Esophagus squamous epithelium (tissue), 5 donors: ENCODE data around the gene PDE2A. TPM values are rescaled to one million over a fixed set of nuclear protein-coding genes. Genes with fewer than 3 reads are reported as not detected.

Experiments
- DNase-seq: peaks from one replicate; lab custom pipeline; 2025; lab: John Stamatoyannopoulos, UW
- H3K27ac ChIP-seq, 4 donors: fragments of 200-600 bp; sonication (generic); one replicate each; pipeline ENCODE4 v1.5.1; 2016 to 2019; ENCODE audit warnings: mild to moderate bottlenecking in 1 of 4
- H3K27me3 ChIP-seq, 4 donors: fragments of 200-600 bp; sonication (generic); 1 replicate in 3 of 4; 2 replicates in 1 of 4; pipeline versions ENCODE4 v1.5.1 to v1.6.0; 2017 to 2021; ENCODE audit warnings: antibody characterized with exemption in 1 of 4
- H3K36me3 ChIP-seq, 3 donors: fragments of 200-600 bp; sonication (generic); one replicate each; pipeline ENCODE4 v1.5.1; 2016 to 2019
- H3K4me1 ChIP-seq, 3 donors: fragments of 200-600 bp; sonication (generic); one replicate each; pipeline ENCODE4 v1.5.1; 2017 to 2019
- H3K4me3 ChIP-seq, 4 donors: fragments of 200-600 bp; sonication (generic); 1 replicate in 3 of 4; 2 replicates in 1 of 4; pipeline ENCODE4 v1.5.1; 2016 to 2019; ENCODE audit warnings: mild to moderate bottlenecking in 2 of 4, moderate library complexity in 1 of 4
- H3K9me3 ChIP-seq, 3 donors: fragments of 200-600 bp; sonication (generic); one replicate each; pipeline ENCODE4 v1.5.1; 2016 to 2019
- POLR2A ChIP-seq, 4 donors: fragments of 450-650 bp; IDR thresholded peaks; one replicate each; pipeline ENCODE4 v1.6.1; 2017; ENCODE audit warnings: antibody characterized with exemption in 4 of 4, mild to moderate bottlenecking in 4 of 4, moderate library complexity in 3 of 4
- WGBS, 2 donors: methylation state at CpG; one replicate each; pipeline ENCODE4 v1.1.5; 2018; 5-methylcytosine and 5-hydroxymethylcytosine counted together
- intact Hi-C: fragments of 100-400 bp; cut with DNase I; formaldehyde crosslinking; loops from one replicate; pipeline ENCODE4 v1.15.0; 2022
- total RNA-seq, 4 donors: library from RNA; depleted of rRNA; stranded (reverse); fragments of >200 nt; gene quantifications; one replicate each; pipeline ENCODE4 v1.1.0, GENCODE V29; 2016
- TF ChIP-seq, protein P1 (sequence below), 6 experiments: fragments of 450-650 bp in 4 of 6; fragments of 200-600 bp in 2 of 6; sonication (generic) in 2 of 6; IDR thresholded peaks; one replicate each; pipeline ENCODE4 v1.5.1; 2016 to 2019; ENCODE audit warnings: antibody characterized with exemption in 6 of 6, mild to moderate bottlenecking in 4 of 6, moderate library complexity in 4 of 6
- donor health status: DM: yes; HTN: yes; CAD: no.

The PDE2A gene
- total RNA-seq, 4 donors from 2014 or later = 5.6 to 38.3 (median 12.9) TPM

DNA sequence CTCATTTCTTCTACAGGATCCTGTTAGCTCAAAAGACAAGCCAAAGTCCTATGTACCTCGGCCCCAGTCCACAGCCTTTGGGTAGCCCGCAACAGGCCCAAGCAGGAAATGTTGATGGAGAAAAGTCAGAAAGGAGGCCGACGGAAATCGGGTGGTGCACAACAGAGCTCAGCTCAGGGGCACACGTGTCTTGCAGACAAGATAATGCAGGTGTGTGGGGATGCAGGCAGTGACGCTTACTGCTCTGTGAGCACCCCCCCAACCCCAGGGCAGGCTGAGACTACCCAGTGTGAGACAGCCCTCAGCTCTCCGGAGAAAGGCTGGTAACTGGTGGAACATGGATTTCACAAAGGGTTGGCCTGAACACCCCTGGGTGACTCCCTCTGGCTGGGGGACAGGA lies 4.3 kb upstream of the PDE2A start:
- Histone ChIP-seq H3K36me3 (no peaks in the 10 kb centered on the region), H3K4me1 (peaks cover 0 to 19% (median 0%) of the 10 kb centered on the region in 3 donors), H3K4me3 (no peak overlapping the region), H3K27me3 (peaks cover 0 to 77% (median 14%) of the 10 kb centered on the region in 4 donors), H3K9me3 (no peaks in the 10 kb centered on the region), H3K27ac (no peak overlapping the region)
- intact Hi-C loops = no loop called here
- no peak for TF ChIP-seq POLR2A (IDR thresholded peaks at IDR 0.05)
- TF ChIP-seq, protein P1, sequence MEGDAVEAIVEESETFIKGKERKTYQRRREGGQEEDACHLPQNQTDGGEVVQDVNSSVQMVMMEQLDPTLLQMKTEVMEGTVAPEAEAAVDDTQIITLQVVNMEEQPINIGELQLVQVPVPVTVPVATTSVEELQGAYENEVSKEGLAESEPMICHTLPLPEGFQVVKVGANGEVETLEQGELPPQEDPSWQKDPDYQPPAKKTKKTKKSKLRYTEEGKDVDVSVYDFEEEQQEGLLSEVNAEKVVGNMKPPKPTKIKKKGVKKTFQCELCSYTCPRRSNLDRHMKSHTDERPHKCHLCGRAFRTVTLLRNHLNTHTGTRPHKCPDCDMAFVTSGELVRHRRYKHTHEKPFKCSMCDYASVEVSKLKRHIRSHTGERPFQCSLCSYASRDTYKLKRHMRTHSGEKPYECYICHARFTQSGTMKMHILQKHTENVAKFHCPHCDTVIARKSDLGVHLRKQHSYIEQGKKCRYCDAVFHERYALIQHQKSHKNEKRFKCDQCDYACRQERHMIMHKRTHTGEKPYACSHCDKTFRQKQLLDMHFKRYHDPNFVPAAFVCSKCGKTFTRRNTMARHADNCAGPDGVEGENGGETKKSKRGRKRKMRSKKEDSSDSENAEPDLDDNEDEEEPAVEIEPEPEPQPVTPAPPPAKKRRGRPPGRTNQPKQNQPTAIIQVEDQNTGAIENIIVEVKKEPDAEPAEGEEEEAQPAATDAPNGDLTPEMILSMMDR (IDR thresholded peaks at IDR 0.05) = no peak
- no peak for DNase-seq
- 58 to 70% methylated on average over 4 to 5 of the region's 8 CpGs for WGBS, 2 donors

DNA sequence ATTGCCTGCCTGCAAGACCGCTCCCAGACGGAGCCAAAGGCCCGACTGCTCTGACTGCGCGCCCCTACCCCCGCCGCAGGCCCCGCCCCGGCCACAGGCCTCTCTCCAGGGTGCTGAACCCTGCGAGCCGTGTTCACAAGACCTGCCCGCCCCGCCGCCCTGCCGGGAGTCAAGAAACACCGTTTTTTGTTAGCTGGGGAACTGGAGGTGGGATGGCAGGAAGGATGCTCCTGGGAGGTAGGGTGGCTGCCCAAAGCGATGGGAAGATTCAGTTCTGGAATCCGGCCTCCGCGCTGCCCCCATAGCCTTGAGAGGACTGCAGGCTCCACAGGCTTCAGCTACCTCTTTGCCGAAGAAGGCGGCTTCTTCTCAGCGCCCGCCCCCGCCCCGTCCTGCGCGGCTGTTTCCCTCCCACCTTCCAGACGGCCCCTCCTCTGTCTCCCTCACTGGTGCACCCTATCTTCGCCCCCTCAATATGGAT lies 2.7 kb upstream of the PDE2A start:
- intact Hi-C loops = no loop called here
- no peaks in the 10 kb centered on the region for H3K9me3 ChIP-seq
- H3K36me3 ChIP-seq = no peaks in the 10 kb centered on the region
- DNase-seq = no peak
- no peak overlapping the region for H3K4me3 ChIP-seq
- peaks cover 0 to 18% (median 0%) of the 10 kb centered on the region in 3 donors for H3K4me1 ChIP-seq
- WGBS, 2 donors = 1 to 2% methylated on average over 15 of the region's 30 CpGs
- H3K27ac ChIP-seq = no peak overlapping the region
- TF ChIP-seq POLR2A (IDR thresholded peaks at IDR 0.05) = no peak
- TF ChIP-seq, protein P1 (IDR thresholded peaks at IDR 0.05) = no peak
- H3K27me3 ChIP-seq = peaks cover 0 to 93% (median 17%) of the 10 kb centered on the region in 4 donors

DNA sequence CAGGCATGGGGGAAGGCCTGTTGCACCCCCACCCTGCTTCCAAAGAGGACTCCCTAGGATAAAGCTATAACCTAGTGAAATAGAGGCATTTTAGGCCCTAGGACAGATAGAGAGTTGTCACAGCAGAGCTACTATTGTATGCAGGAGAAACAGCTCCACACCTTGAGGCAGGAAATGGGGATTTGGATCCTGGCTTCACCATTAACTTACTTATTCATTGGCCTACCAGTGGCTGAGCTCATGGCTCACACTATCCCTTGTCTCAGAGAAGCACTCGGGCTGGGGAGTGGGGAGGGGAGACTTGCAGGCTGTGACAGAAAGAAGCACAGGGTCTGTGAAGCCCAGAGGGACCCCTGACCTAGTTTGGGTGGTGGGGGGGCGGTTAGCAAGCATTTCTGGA lies 999 bp upstream of the PDE2A start:
- WGBS, 2 donors = 32% methylated on average over 2 of the region's 2 CpGs; no CpG with 5 or more reads in 1 of the 2 donors
- no peak for DNase-seq
- Histone ChIP-seq H3K27me3 (peaks cover 0 to 99% (median 17%) of the 10 kb centered on the region in 4 donors), H3K4me3 (no peak overlapping the region), H3K4me1 (peaks cover 0 to 7% (median 0%) of the 10 kb centered on the region in 3 donors), H3K27ac (no peak overlapping the region), H3K9me3 (no peaks in the 10 kb centered on the region), H3K36me3 (no peaks in the 10 kb centered on the region)
- intact Hi-C loops = no loop called here
- no peak for TF ChIP-seq POLR2A (IDR thresholded peaks at IDR 0.05)
- TF ChIP-seq, protein P1 (IDR thresholded peaks at IDR 0.05) = no peak

DNA sequence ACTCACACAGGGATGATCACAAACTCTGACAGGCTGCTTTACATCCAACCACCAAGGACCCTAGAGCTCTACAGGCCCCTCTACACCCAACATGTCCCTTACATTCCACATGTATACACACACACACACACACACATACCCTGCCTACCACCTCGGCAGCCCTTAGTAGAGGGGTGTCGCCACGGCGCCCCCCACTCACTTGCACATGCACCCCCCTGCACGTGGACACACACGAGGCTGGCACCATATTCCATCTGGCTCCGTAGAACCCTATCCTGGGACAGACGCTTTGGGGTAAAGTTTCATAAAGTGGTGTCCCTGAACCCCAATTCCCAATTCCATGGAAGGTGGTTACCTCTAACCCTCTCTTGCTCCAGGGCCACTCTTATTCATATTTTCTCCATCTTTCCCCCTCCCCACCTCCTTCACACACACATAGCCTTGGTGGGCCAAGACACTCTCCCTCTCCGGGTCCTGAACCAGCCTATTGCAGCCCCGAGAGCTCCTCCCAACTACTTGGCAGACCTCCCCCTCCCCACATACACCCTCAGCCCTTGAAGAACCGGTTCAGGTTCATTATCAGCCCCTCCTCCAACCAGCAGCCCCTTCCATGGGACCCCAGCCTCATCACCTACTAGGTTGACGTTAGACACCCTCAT lies 809 bp downstream of the PDE2A start:
- DNase-seq = no peak
- Histone ChIP-seq H3K9me3 (no peaks in the 10 kb centered on the region), H3K27ac (no peak overlapping the region), H3K4me3 (no peak overlapping the region), H3K4me1 (peaks cover 0 to 10% (median 0%) of the 10 kb centered on the region in 3 donors), H3K36me3 (no peaks in the 10 kb centered on the region), H3K27me3 (peaks cover 0 to 90% (median 15%) of the 10 kb centered on the region in 4 donors)
- TF ChIP-seq POLR2A (IDR thresholded peaks at IDR 0.05) = no peak
- intact Hi-C loops = no loop called here
- WGBS, 2 donors = 25% methylated on average over 4 to 10 of the region's 12 CpGs

DNA sequence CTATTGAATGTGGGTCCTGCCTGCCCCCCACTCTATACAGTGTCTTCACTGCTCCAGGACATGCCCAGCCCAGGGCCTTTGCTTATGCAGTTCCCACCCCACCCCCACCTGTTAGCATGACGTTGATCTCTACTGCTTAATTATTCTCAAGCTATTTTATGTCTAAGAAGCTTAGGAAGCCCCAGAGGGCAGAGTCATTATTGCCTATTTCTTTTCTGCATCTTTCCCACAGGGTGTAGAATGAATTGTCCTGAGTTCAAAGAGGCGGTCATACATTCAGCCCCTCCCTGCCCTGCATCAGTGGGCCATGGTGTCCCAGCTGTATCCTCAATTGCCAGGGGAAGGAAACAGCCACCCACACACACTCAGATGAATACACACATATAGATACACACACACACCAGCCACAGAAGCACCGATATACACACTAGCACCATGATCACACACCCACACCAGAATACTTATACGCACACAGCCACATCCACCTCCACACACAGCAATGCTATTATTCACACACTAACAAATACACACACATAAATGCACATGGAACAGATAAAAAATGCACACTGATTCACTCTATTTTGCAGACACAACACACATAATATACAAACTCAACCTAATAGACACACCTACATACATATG lies 1.5 kb downstream of the PDE2A start:
- peaks cover 0 to 12% (median 0%) of the 10 kb centered on the region in 3 donors for H3K4me1 ChIP-seq
- peaks cover 0 to 2% (median 0%) of the 10 kb centered on the region in 3 donors for H3K9me3 ChIP-seq
- peaks cover 0 to 90% (median 15%) of the 10 kb centered on the region in 4 donors for H3K27me3 ChIP-seq
- no peak overlapping the region for H3K4me3 ChIP-seq
- no peak for DNase-seq
- H3K27ac ChIP-seq = no peak overlapping the region
- TF ChIP-seq, protein P1 (IDR thresholded peaks at IDR 0.05) = no peak
- TF ChIP-seq POLR2A (IDR thresholded peaks at IDR 0.05) = no peak
- no peaks in the 10 kb centered on the region for H3K36me3 ChIP-seq
- intact Hi-C loops = no loop called here
- 64% methylated on average over 4 of the region's 4 CpGs for WGBS, 2 donors
